ENCODE measurements around the gene MYO15A. TPM values are rescaled to one million over a fixed set of nuclear protein-coding genes. Genes with fewer than 3 reads are reported as not detected.

Gene MYO15A
- total RNA-seq, 1 donor from 2014 or later: 3.3 TPM

DNA sequence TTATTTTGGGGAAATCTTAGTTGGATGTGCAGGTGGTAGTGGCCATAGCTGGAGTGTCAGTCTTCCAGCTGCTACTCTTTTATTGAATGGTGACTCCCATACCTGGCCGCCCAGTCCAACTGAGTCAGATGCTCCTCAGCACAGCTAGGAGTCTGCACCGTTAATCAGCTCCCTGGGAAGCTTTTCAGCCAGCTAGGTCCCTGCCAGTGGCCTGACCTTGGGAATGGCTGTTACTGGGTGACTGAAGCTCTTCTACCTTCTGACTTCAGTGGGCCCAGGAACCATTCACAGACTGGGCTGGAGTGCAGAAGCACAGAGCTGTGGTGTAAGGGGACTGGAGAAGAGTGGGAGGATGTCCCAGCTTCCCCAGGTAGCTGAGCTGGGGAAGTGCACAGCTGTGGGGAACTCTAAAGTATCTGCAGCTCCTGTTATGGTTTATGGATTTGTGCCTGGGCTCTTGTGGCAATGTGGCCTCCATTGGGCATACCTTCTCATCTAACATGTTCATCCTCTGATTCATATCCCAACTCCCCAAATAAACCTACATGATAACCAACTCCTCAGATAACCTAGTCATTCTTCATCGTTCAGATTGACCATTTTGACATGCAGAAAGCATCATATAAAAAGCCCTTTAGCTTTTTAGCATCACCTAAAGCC lies 89.1 kb downstream of the MYO15A start:
- Histone ChIP-seq H3K4me3 (no peak overlapping the region), H3K27ac (no peak overlapping the region), H3K4me1 (peaks cover 30% of the 10 kb centered on the region), H3K36me3 (peaks cover 70% of the 10 kb centered on the region), H3K27me3 (ENCODE audit: low read depth) (no peaks in the 10 kb centered on the region), H3K9me3 (no peaks in the 10 kb centered on the region)
- DNase-seq: no peak
- intact Hi-C loops (cut with DNase I): no loop called here
- TF ChIP-seq CTCF (IDR thresholded peaks at IDR 0.05): no peak
- no peak for ATAC-seq

GRCh38 chr17:18198530-18198929 lies 90.0 kb downstream of the MYO15A start:
- DNase-seq: no peak
- no peak overlapping the region for H3K4me3 ChIP-seq
- intact Hi-C loops (cut with DNase I): no loop called here
- H3K27ac ChIP-seq: no peak overlapping the region
- no peaks in the 10 kb centered on the region for H3K9me3 ChIP-seq
- no peak for ATAC-seq
- peaks cover 30% of the 10 kb centered on the region for H3K4me1 ChIP-seq
- TF ChIP-seq CTCF (IDR thresholded peaks at IDR 0.05): no peak
- H3K36me3 ChIP-seq: peaks cover 78% of the 10 kb centered on the region
- H3K27me3 ChIP-seq (ENCODE audit: low read depth): no peaks in the 10 kb centered on the region

DNA sequence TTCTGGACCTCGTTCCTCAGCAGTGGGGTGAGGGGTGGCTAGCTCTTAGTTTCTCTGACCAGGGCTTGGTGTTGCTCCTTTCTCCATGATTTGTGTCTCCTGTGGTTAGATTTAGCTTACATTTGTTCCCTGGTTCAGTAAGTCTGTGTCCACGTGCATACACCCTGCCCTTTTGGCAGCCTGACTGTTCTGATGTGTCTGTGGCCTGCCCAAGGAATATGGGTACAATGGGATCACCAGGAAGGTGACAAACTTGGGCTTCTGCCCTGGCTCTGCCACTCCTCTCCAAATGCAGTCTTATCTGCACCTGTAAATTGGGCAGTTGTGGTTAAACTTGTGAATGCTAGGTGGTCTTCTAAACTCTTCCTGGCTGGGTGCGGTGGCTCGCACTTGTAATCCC lies 92.6 kb downstream of the MYO15A start:
- Histone ChIP-seq H3K4me3 (no peak overlapping the region), H3K36me3 (peaks cover 84% of the 10 kb centered on the region)
- ATAC-seq: no peak

GRCh38 chr17:18203308-18203707 lies 94.8 kb downstream of the MYO15A start:
- H3K36me3 ChIP-seq: peaks cover 84% of the 10 kb centered on the region
- H3K9me3 ChIP-seq: no peaks in the 10 kb centered on the region
- ATAC-seq (no peak), DNase-seq (no peak)
- no peak overlapping the region for H3K27ac ChIP-seq
- no peaks in the 10 kb centered on the region for H3K27me3 ChIP-seq (ENCODE audit: low read depth)
- intact Hi-C loops (cut with DNase I): no loop called here
- no peak overlapping the region for H3K4me3 ChIP-seq
- H3K4me1 ChIP-seq: peaks cover 19% of the 10 kb centered on the region
- TF ChIP-seq CTCF (IDR thresholded peaks at IDR 0.05): no peak

More for the DNA sequence above, 92.6 kb downstream of the MYO15A start:
- intact Hi-C loops (cut with DNase I): no loop called here
- TF ChIP-seq CTCF (IDR thresholded peaks at IDR 0.05): no peak
- DNase-seq: no peak
- Histone ChIP-seq H3K9me3 (no peaks in the 10 kb centered on the region), H3K27me3 (ENCODE audit: low read depth) (no peaks in the 10 kb centered on the region), H3K4me1 (peaks cover 30% of the 10 kb centered on the region), H3K27ac (no peak overlapping the region)

DNA sequence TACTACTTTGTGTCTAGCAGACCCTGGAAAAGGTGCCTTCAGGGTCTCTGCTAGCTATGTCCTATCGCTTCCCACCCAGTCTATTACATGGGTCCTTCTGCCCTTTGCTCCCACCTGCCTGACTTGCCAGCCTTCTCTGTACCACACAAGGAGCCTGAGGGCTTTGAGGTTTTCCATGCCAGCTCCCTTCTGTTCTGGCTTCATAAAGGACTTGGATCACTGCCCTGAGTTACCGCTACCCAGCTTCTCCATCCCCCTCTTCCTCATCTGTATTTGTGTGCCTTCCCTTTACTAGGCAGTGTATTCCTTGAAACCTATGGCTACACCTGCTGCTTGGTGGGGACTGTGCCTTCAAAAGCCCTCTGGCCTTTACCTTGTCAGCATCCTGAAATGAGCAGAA lies 97.3 kb downstream of the MYO15A start:
- peaks cover 87% of the 10 kb centered on the region for H3K36me3 ChIP-seq
- H3K9me3 ChIP-seq: no peaks in the 10 kb centered on the region
- H3K27me3 ChIP-seq (ENCODE audit: low read depth): no peaks in the 10 kb centered on the region
- TF ChIP-seq CTCF (IDR thresholded peaks at IDR 0.05): no peak
- ATAC-seq (no peak), DNase-seq (no peak)
- H3K4me3 ChIP-seq: no peak overlapping the region
- intact Hi-C loops (cut with DNase I): no loop called here
- no peaks in the 10 kb centered on the region for H3K4me1 ChIP-seq
- no peak overlapping the region for H3K27ac ChIP-seq

Data from lower lobe of right lung (tissue), 2 donors.